HG03342 (cell line): ENCODE measurements around the gene HRAS.

Source experiments
- ATAC-seq: cut with Tn5 transposase; IDR thresholded peaks from one replicate; pipeline ENCODE4 v1.9.1; 2021; ENCODE audit warnings: mild to moderate bottlenecking, moderate library complexity; ENCODE audit not compliant: unreplicated experiment

Gene HRAS

GRCh38 chr11:514606-515005, 20.8 kb downstream of the HRAS start:
- no peak for ATAC-seq

GRCh38 chr11:512761-513595, 22.4 kb downstream of the HRAS start:
- ATAC-seq: no peak

- ATAC-seq: no peak
These were observed 26.4 kb downstream of the HRAS start for GRCh38 chr11:508956-509355.

GRCh38 chr11:507727-508515, 27.5 kb downstream of the HRAS start:
- ATAC-seq: no peak

- ATAC-seq: peak; percentile 43
These were observed 28.2 kb downstream of the HRAS start, which contains the start of gene RNH1 for GRCh38 chr11:506995-507726. RNH1 (minus strand) TSS chr11:507242; CDS start chr11:502162, 5,080 bp downstream.

GRCh38 chr11:506238-506994, 29.0 kb downstream of the HRAS start:
- ATAC-seq: peak; percentile 71

GRCh38 chr11:504994-505344, 30.4 kb downstream of the HRAS start:
- no peak for ATAC-seq

- ATAC-seq: no peak
These were observed 31.1 kb downstream of the HRAS start for GRCh38 chr11:504053-504993.

- no peak for ATAC-seq
These were observed 32.0 kb downstream of the HRAS start for GRCh38 chr11:503179-503981.

GRCh38 chr11:502288-503178, 32.8 kb downstream of the HRAS start:
- no peak for ATAC-seq

GRCh38 chr11:501683-502287, 33.6 kb downstream of the HRAS start:
- no peak for ATAC-seq

- no peak for ATAC-seq
These were observed 34.2 kb downstream of the HRAS start for GRCh38 chr11:501001-501682.

- ATAC-seq: no peak
These were observed 35.9 kb downstream of the HRAS start for GRCh38 chr11:499201-500076.

GRCh38 chr11:498297-499181, 36.8 kb downstream of the HRAS start:
- ATAC-seq: no peak
